Heart left ventricle (tissue), 16 donors: ENCODE results near the gene ACOT6. TPM values are rescaled to one million over a fixed set of nuclear protein-coding genes. Genes with fewer than 3 reads are reported as not detected.
"Not testable (repeated sequence)": the region's sequence is repeated elsewhere in the genome, so short reads cannot be mapped to it uniquely, and the experiment has no call there.

Experiments
- ATAC-seq, 4 donors: fragments of 200-7000 bp; cut with Tn5 transposase; one replicate each; pipeline ENCODE4 v1.9.1; 2020 to 2022; ENCODE audit warnings: moderate library complexity in 4 of 4, mild to moderate bottlenecking in 3 of 4, moderate number of reproducible peaks in 1 of 4
- DNase-seq, 5 donors: peaks; one replicate each; pipeline ENCODE4 v3.0.0-alpha.2; 2020
- H3K27ac ChIP-seq, 12 donors: fragments of 200-600 bp; sonication (generic) in 4 of 12; one replicate each; pipeline versions ENCODE4 v1.5.0 to v1.8.0; 2016 to 2022; ENCODE audit warnings: mild to moderate bottlenecking in 2 of 12
- H3K27me3 ChIP-seq, 9 donors: fragments of 200-600 bp; sonication (generic) in 2 of 9; one replicate each; pipeline versions ENCODE4 v1.5.1 to v1.8.0; 2016 to 2022; ENCODE audit warnings: mild to moderate bottlenecking in 3 of 9
- H3K36me3 ChIP-seq, 9 donors: fragments of 200-600 bp; sonication (generic) in 2 of 9; one replicate each; pipeline versions ENCODE4 v1.5.0 to v1.8.0; 2018 to 2022; ENCODE audit warnings: mild to moderate bottlenecking in 2 of 9
- H3K4me1 ChIP-seq, 12 donors: fragments of 200-600 bp; sonication (generic) in 4 of 12; one replicate each; pipeline versions ENCODE4 v1.5.0 to v1.8.0; 2016 to 2022; ENCODE audit warnings: mild to moderate bottlenecking in 3 of 12
- H3K4me3 ChIP-seq, 12 donors: fragments of 200-600 bp; sonication (generic) in 4 of 12; one replicate each; pipeline versions ENCODE4 v1.5.0 to v1.8.0; 2017 to 2022; ENCODE audit warnings: mild to moderate bottlenecking in 9 of 12, moderate library complexity in 4 of 12
- H3K9me3 ChIP-seq, 12 donors: fragments of 200-600 bp; sonication (generic) in 4 of 12; one replicate each; pipeline versions ENCODE4 v1.5.0 to v1.8.0; 2016 to 2022; ENCODE audit warnings: mild to moderate bottlenecking in 1 of 12
- POLR2A ChIP-seq, 2 donors: fragments of 450-650 bp; IDR thresholded peaks; one replicate each; pipeline ENCODE4 v1.6.1; 2017; ENCODE audit warnings: antibody characterized with exemption in 2 of 2, mild to moderate bottlenecking in 2 of 2, moderate library complexity in 2 of 2
- WGBS, 4 donors: extraction: QIAGEN DNeasy Blood & Tissue Kit in 2 of 4; methylation state at CpG; one replicate each; pipeline versions ENCODE4 v1.1.5 to v1.1.7; 2013 to 2018; 5-methylcytosine and 5-hydroxymethylcytosine counted together
- intact Hi-C, 10 donors: fragments of 100-400 bp; cut with DNase I; formaldehyde crosslinking; loops; one replicate each; pipeline versions ENCODE4 v1.11.1 to v1.14.2; 2022
- long read RNA-seq, 3 donors: library from polyadenylated mRNA; unstranded; transcript quantifications; one replicate each; pipeline ENCODE4 v2.0.0, GENCODE V29; 2020 to 2021
- polyA plus RNA-seq, 2 donors: library from polyadenylated mRNA; stranded (reverse); fragments of 200-250 nt; gene quantifications; one replicate each; pipeline ENCODE4 v1.2.3, GENCODE V29; 2013
- total RNA-seq, 9 donors: library from RNA; depleted of rRNA in 2 of 9; stranded (reverse); fragments of >200 nt in 2 of 9; fragmentation: NEBNext Ultra II Directional in 3 of 9; extraction: Animal tissue kit (Norgen Biotek cat#: 25700) in 3 of 9; gene quantifications; one replicate each; pipeline versions ENCODE4 v1.1.0 to v1.2.4, GENCODE V29; 2016 to 2023
- TF ChIP-seq, protein P1 (sequence below), 12 donors: fragments of 200-600 bp; sonication (generic) in 4 of 12; IDR thresholded peaks; one replicate each; pipeline versions ENCODE4 v1.5.0 to v1.8.0; 2018 to 2022; ENCODE audit warnings: antibody characterized with exemption in 12 of 12, mild to moderate bottlenecking in 5 of 12
- donor health status: ischemic (EF 13 %, LVEDD 7.1; RV severe dilation, severe dysfunction).
- donor health status: healthy with polysubstance abuse.
- donor health status: DM: no; HTN: yes; CAD: no.
- donor health status: DM: no; HTN: no; CAD: no.
- donor health status: ischemic (EF 25% LVEDD 6.9; RV normal size, moderate dysfunction).
- donor health status: ischemic (EF 25% LVEDD 5.7; RV mildly dilated, moderate dysfunction).
- donor health status: healthy.
- donor health status: DM: yes; HTN: yes; CAD: no.
- donor health status: ischemic (EF 35%, LVEDD 5.7; RV mildly dilated, moderate dysfunction).
- donor health status: nonischemic (EF 11% LVEDD 7.7; RV severe dilation, severe dysfunction).
- donor health status: DM: yes; HTN: yes; CAD: no.
- donor health status: PGD.
- donor health status: ischemic (EF 29% LVEDD 5.4; RV normal size, mild dysfunction).
- donor health status: nonischemic (EF 23%, LVEDD 6.1; RV moderate dilation, normal function).

The ACOT6 gene, protein sequence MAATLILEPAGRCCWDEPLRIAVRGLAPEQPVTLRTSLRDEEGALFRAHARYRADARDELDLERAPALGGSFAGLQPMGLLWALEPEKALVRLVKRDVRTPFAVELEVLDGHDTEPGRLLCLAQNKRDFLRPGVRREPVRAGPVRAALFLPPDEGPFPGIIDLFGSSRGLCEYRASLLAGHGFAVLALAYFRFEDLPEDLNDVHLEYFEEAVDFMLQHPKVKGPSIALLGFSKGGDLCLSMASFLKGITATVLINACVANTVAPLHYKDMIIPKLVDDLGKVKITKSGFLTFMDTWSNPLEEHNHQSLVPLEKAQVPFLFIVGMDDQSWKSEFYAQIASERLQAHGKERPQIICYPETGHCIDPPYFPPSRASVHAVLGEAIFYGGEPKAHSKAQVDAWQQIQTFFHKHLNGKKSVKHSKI
- total RNA-seq (under 1 TPM in 1 of 9 donors, not detected in 8; 0.36 TPM), polyA plus RNA-seq (not detected)
- long read RNA-seq, donor 1, partial matches to known transcripts: 0 of 2 reads
- long read RNA-seq, donor 1, other reads (novel, unspliced or antisense): 2 of 2 reads
- long read RNA-seq, donor 2, partial matches to known transcripts: 0 of 1 reads
- long read RNA-seq, donor 2, other reads (novel, unspliced or antisense): 1 of 1 reads
- long read RNA-seq, donor 3: 0 reads

DNA sequence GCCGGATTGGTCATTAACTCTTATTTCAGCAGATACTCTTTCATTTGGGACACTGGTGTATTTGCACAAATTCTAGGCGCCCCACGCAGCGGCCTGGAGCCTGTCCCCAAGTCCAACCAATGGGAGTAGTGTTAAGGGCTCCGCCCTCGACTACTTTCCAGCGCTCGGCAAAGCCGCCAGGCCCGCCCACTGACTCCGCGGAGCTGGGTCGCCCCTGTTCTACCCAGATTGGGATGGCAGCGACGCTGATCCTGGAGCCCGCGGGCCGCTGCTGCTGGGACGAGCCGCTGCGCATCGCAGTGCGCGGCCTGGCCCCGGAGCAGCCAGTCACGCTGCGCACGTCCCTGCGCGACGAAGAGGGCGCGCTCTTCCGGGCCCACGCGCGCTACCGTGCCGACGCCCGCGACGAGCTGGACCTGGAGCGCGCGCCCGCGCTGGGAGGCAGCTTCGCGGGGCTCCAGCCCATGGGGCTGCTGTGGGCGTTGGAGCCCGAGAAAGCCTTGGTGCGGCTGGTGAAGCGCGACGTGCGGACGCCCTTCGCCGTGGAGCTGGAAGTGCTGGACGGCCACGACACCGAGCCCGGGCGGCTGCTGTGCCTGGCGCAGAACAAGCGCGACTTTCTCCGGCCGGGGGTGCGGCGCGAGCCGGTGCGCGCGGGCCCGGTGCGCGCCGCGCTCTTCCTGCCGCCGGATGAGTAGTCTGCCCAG is at the start of gene ACOT6:
ACOT6 (plus strand) TSS at position 179 of the 707 bp plus-strand sequence; CDS start at position 234, 55 bp downstream.
- DNase-seq (peak; percentile 63 to 80 (median 78)), ATAC-seq (peak; percentile 80 to 96 (median 94))
- Histone ChIP-seq H3K36me3 (no peaks in the 10 kb centered on the region), H3K27me3 (peaks cover 0 to 5% (median 0%) of the 10 kb centered on the region in 9 donors), H3K4me1 (peaks cover 0 to 8% (median 0%) of the 10 kb centered on the region in 12 donors), H3K4me3 (peak within 1 kb of the TSS; percentile 37 to 82 (median 68)), H3K9me3 (peaks cover 0 to 8% (median 0%) of the 10 kb centered on the region in 12 donors), H3K27ac (peak within 1 kb of the TSS; percentile 63 to 87 (median 80))
- intact Hi-C loops: no loop called here
- WGBS, 4 donors: 1% methylated on average over 21 to 84 of the region's 84 CpGs
- TF ChIP-seq, protein P1, sequence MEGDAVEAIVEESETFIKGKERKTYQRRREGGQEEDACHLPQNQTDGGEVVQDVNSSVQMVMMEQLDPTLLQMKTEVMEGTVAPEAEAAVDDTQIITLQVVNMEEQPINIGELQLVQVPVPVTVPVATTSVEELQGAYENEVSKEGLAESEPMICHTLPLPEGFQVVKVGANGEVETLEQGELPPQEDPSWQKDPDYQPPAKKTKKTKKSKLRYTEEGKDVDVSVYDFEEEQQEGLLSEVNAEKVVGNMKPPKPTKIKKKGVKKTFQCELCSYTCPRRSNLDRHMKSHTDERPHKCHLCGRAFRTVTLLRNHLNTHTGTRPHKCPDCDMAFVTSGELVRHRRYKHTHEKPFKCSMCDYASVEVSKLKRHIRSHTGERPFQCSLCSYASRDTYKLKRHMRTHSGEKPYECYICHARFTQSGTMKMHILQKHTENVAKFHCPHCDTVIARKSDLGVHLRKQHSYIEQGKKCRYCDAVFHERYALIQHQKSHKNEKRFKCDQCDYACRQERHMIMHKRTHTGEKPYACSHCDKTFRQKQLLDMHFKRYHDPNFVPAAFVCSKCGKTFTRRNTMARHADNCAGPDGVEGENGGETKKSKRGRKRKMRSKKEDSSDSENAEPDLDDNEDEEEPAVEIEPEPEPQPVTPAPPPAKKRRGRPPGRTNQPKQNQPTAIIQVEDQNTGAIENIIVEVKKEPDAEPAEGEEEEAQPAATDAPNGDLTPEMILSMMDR (IDR thresholded peaks at IDR 0.05): no peak
- no peak for TF ChIP-seq POLR2A (IDR thresholded peaks at IDR 0.05)

DNA sequence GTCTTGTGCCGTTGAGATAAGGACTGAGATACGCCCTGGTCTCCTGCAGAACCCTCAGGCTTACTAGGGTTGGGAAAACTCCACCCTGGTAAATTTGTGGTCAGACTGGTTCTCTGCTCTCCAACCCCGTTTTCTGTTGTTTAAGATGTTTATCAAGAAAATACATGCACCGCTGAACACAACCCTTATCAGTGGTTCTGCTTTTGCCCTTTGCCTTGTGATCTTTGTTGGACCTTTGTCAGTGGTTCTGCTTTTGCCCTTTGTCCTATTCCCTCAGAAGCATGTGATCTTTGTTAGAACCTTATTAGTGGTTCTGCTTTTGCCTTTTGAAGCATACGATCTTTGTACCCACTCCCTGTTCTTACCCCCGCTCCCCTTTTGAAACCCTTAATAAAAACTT is 49.6 kb upstream of the ACOT6 start:
- Histone ChIP-seq H3K9me3 (peaks cover 0 to 12% (median 0%) of the 10 kb centered on the region in 12 donors), H3K4me1 (peaks cover 0 to 15% (median 6%) of the 10 kb centered on the region in 12 donors)
- DNase-seq, H3K27ac ChIP-seq, H3K4me3 ChIP-seq, ATAC-seq, H3K27me3 ChIP-seq, H3K36me3 ChIP-seq: not testable (repeated sequence)
- WGBS, 4 donors: 90 to 97% (median 92%) methylated on average over 6 of the region's 6 CpGs
- intact Hi-C loops: loop anchor here in 4 of 10 donors (5.0 to 10.0 kb wide), 2 partner anchors 35 to 48 kb away; no protein-coding TSS in a partner anchor

- WGBS, 4 donors: 90 to 97% (median 92%) methylated on average over 15 to 18 of the region's 18 CpGs
- peaks cover 0 to 12% (median 0%) of the 10 kb centered on the region in 12 donors for H3K9me3 ChIP-seq
- intact Hi-C loops: loop anchor here in 5 of 10 donors (5.0 to 10.0 kb wide), 3 partner anchors 52 to 74 kb away; partner anchors contain the start of gene RIOX1 (in 1 of the 5)
- not testable (repeated sequence) for H3K4me3 ChIP-seq, H3K36me3 ChIP-seq, DNase-seq, ATAC-seq, H3K27me3 ChIP-seq
- peaks cover 0 to 43% (median 25%) of the 10 kb centered on the region in 12 donors for H3K4me1 ChIP-seq
- H3K27ac ChIP-seq: peak overlapping the region in 1 of 12 donors; percentile 97
Observed at GRCh38 chr14:73566431-73566830, 45.9 kb upstream of the ACOT6 start.

GRCh38 chr14:73566935-73567334 is 45.4 kb upstream of the ACOT6 start:
- WGBS, 4 donors: 98% methylated on average over 6 of the region's 6 CpGs
- peaks cover 0 to 43% (median 25%) of the 10 kb centered on the region in 12 donors for H3K4me1 ChIP-seq
- H3K4me3 ChIP-seq, H3K27me3 ChIP-seq, ATAC-seq, DNase-seq, H3K9me3 ChIP-seq, H3K36me3 ChIP-seq: not testable (repeated sequence)
- intact Hi-C loops: loop anchor here in 5 of 10 donors (5.0 to 10.0 kb wide), 3 partner anchors 52 to 75 kb away; partner anchors contain the start of gene RIOX1 (in 1 of the 5)
- peak overlapping the region in 1 of 12 donors; percentile 97 for H3K27ac ChIP-seq

GRCh38 chr14:73567358-73567757 is 45.0 kb upstream of the ACOT6 start:
- Histone ChIP-seq H3K27me3 (no peaks in the 10 kb centered on the region), H3K36me3 (no peaks in the 10 kb centered on the region), H3K27ac (peak overlapping the region in 1 of 12 donors; percentile 97), H3K9me3 (peaks cover 0 to 4% (median 0%) of the 10 kb centered on the region in 12 donors), H3K4me1 (peaks cover 0 to 43% (median 25%) of the 10 kb centered on the region in 12 donors), H3K4me3 (peak overlapping the region in 2 of 12 donors; percentile 75 to 87)
- TF ChIP-seq, protein P1 (IDR thresholded peaks at IDR 0.05): no peak
- TF ChIP-seq POLR2A (IDR thresholded peaks at IDR 0.05): no peak
- intact Hi-C loops: loop anchor here in 5 of 10 donors (5.0 to 10.0 kb wide), 3 partner anchors 53 to 75 kb away; partner anchors contain the start of gene RIOX1 (in 1 of the 5)
- ATAC-seq (no peak), DNase-seq (no peak)
- WGBS, 4 donors: 96 to 97% (median 97%) methylated on average over 7 of the region's 7 CpGs
